HG03432 (cell line): ENCODE results near the gene FBXO24.

Experiments used
- ATAC-seq: cut with Tn5 transposase; IDR thresholded peaks from one replicate; pipeline ENCODE4 v1.9.1; 2021; ENCODE audit warnings: mild to moderate bottlenecking, moderate library complexity; ENCODE audit not compliant: unreplicated experiment

FBXO24 gene

GRCh38 chr7:100614308-100614861, 28.3 kb downstream of the FBXO24 start:
- ATAC-seq: no peak

- no peak for ATAC-seq
These were observed 34.1 kb downstream of the FBXO24 start for GRCh38 chr7:100620239-100620638.

- ATAC-seq: no peak
These were observed 34.7 kb downstream of the FBXO24 start for GRCh38 chr7:100620804-100621203.

DNA sequence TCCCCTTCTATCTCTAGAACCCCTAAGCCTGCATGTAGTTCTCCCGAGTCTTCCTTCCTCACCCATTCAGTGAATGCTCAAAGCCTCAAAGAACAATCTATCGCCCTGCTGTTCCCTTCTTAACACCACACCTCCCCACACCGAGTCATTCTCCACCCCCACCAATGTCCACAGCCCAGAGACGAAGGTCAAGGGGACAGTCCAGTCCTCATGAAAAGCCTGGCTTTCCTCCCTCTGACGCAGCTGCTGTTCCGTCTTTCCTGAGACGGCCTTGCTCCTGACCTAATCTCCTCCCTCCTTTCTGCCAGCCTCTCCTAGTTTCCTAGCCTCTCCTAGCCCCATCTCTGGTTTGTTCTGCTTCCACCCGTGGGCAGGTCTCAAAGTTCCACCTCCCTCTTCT, 35.4 kb downstream of the FBXO24 start:
- ATAC-seq: no peak

- no peak for ATAC-seq
These were observed 38.1 kb downstream of the FBXO24 start for GRCh38 chr7:100623951-100624824.

DNA sequence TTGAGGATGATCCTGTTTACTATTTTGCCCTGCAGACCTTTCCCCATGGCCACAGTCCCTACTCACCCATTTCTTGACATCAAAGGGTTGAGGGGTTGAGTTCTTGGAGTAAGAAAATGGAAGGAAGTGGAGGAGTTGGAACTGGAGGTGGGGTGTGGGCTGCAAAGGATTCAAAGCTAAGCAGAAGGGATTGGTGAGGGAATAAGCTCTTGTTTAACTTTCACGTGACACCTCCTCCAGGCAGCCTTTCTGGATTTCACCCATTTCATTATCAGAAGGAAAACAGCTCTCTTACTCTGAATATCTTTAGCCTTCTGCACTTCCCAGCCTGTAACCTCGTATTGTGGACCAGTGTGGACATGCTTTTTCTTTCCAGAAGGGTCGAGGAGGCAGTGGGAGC, 39.9 kb downstream of the FBXO24 start:
- ATAC-seq: no peak

DNA sequence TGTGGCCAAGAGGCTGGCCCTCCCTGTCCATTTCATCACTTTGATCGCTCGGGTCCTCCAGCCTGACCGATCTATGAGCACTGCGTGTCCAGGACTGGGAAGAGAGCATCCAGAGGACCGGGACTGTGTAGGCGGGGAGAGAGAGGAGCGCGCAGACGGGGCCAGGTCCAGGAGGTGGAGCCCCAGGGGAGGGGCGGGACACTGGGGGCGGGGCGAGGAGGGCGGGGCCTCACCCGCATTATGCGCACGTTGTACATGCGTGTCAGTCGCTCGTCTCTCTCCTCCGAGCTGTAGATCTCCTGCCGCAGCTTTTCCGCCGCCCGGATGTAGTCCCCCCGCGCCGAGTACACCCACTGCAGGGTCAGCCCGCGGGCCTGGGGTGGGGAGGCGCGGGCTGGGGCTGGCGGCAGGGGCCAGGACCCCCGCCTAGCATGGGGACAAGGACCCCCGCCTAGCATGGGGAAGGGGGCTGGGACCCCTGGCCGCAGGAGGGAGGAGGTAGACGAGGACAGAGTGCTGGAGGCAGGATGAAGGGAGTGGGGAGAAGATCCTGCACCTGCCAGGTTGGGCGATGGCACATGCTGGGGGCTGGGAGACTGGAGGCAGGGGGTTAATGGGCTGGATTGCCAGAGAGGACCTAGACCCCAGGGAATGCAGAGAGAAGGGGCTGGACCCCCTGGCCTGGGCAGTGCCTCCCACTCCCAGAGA, 40.6 kb downstream of the FBXO24 start:
- peak; percentile 91 for ATAC-seq

GRCh38 chr7:100627238-100627549, 41.1 kb downstream of the FBXO24 start:
- ATAC-seq: no peak

DNA sequence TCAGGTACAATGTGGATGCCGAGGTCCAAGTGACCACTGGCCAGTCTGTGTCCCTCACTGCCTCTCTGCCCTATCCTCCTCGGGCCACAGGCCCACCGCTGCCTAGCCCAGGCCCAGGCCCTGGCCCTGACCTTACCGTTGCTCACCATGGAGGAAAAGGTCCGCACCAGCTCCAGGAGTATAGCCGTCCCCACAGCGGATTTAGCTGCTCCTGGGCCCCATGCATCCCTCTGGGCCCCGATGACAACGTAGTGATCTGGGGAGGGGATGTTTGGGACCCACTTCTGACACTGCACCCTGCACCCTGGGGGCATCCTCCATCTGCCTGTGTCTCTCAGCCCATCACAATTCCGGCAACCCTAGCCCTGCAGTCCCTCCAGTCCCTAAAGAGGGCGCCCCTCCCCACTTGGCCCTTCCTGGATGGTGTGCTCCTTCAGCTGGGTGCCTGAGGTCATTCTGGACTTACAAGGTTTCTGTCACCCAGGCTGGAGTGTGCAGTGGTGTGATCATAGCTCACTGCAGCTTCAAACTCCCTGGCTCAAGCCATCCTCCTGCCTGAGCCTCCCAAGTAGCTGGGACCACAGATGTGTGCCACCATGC, 43.1 kb downstream of the FBXO24 start:
- no peak for ATAC-seq

- no peak for ATAC-seq
These were observed 43.9 kb downstream of the FBXO24 start for GRCh38 chr7:100630066-100630465.

- peak; percentile 61 for ATAC-seq
These were observed 47.0 kb downstream of the FBXO24 start for GRCh38 chr7:100632951-100633717.

GRCh38 chr7:100639995-100640516, 53.9 kb downstream of the FBXO24 start:
- no peak for ATAC-seq

DNA sequence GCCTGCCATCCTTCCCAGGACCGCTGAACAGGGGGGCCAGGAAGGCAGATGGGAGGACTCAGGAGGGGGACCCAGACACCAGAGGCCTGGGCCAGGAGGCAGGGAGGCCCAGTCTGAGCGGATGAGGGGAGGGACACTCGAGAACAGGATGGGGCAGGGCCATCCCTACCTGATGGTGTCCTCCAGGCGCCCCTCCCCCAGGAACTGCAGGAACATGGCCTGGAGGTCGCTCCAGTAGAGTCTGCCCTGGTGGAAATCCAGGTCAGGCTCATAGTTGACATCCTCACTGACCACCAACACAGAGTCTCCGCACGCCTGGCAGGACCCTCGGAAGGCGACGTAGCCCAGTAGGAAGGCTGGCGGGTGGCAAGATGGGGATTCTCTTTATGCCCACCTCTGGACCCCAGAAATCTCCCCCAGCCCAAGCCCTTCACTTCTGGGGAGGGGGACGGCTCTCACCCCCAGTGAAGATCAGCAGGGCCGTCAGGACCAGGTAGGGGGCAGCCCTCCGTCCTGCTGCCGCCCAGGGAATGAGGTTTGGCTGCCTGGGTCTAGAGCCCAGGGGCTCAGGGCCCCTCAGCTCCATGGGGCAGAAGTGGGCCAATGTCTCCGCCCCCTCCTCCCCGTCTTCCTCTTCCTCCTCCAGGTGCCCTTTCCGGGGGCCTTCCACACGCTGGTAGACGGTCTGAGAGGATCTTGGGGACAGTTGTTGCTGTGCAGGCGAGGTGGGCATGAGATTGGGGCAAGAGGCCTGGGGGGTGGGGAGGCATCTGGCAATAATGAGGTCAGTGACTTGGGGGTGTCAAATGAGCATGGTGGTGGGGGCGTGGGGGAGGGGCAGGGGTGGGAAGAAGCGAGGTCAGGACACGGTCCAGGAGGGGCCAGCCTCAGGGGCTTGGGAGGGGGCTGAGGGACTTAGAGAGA, 54.7 kb downstream of the FBXO24 start:
- no peak for ATAC-seq

- ATAC-seq: no peak
These were observed 55.3 kb downstream of the FBXO24 start, which contains the start of gene TFR2 for GRCh38 chr7:100641463-100641859. Gene TFR2, minus strand, starts transcription at chr7:100641552. Its CDS starts 43 bp downstream, at chr7:100641509.

GRCh38 chr7:100641860-100642533, 55.9 kb downstream of the FBXO24 start:
- no peak for ATAC-seq

- ATAC-seq: no peak
These were observed 56.4 kb downstream of the FBXO24 start for GRCh38 chr7:100642534-100642907.

DNA sequence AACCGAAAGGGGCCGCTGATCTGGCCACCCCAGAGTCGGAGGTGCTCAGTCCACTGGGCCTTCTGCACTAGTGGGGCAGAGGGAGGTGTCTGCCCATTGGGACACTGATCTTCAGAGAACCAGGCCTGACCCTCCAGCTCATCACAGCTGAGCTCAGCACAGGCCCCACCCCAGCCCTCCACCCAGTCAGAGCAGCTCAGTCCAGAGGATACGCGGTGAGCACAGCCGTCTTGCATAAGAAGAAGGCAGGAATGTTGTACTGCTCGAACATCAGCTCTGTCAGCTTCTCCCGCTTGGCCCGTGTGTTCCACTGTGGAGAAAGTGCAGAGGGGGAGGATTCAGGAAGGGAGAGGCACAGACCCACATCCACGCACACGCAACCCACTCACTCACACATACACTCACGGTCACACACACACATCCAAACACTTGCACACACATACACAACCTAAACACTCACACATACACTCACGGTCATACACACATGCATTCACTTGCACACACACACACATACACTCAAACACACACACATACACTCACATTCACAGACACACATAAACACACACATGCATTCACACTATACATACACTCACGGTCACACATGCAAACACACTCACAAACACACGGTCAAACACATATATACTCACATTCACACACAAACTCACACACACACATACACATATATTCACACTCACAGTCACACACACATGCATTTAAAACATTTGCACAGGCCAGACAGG, 63.9 kb downstream of the FBXO24 start:
- no peak for ATAC-seq
